ENCODE data around the gene PAX6.

Gene PAX6

GRCh38 chr11:31740131-31740530, 71.0 kb downstream of the PAX6 start:
- Histone ChIP-seq H3K27ac (replicated peaks) (no peak overlapping the region), H3K4me3 (replicated peaks; ENCODE audit: insufficient read depth, low read length) (no peak overlapping the region), H3K27me3 (ENCODE audit: insufficient read depth, poor library complexity, severe bottlenecking) (no peaks in the 10 kb centered on the region)
- no peak for DNase-seq (ENCODE audit: low read depth in 1 of 2, low spot score in 1 of 2)
- no peak for TF ChIP-seq REST (IDR thresholded peaks at IDR 0.05; ENCODE audit: insufficient replicate concordance, low read depth)
- TF ChIP-seq POLR2AphosphoS5 (IDR thresholded peaks at IDR 0.05; ENCODE audit: low read depth): no peak
- TF ChIP-seq CTCF (IDR thresholded peaks at IDR 0.05; ENCODE audit: insufficient read depth, low read length): no peak
- TF ChIP-seq GABPA (IDR thresholded peaks at IDR 0.05; ENCODE audit: low read depth): no peak
- no peak for TF ChIP-seq SPI1 (IDR thresholded peaks at IDR 0.05; ENCODE audit: borderline replicate concordance, low read depth)

All from HL-60 (cell line).